Astrocyte (in vitro differentiated cells and primary cell): ENCODE measurements around the gene CFAP57. TPM values are rescaled to one million over a fixed set of nuclear protein-coding genes. Genes with fewer than 3 reads are reported as not detected.

Source experiments
- DNase-seq: peaks from one replicate; pipeline ENCODE4 v3.0.0-alpha.2; 2010; ENCODE audit warnings: low read depth
- FAIRE-seq: peaks from 2 replicates; lab custom pipeline; 2011; peaks lifted over from hg19 to GRCh38; lab: Jason Lieb, UNC
- H2AFZ ChIP-seq: 2 replicates; pipeline ENCODE4 v1.6.0; 2012; ENCODE audit warnings: low read depth, low read length, inconsistent platforms
- H3K27ac ChIP-seq: 2 replicates; pipeline ENCODE4 v1.5.1; 2011; ENCODE audit warnings: low read depth, low read length, inconsistent platforms
- H3K27me3 ChIP-seq: 2 replicates; pipeline ENCODE4 v1.6.0; 2011; ENCODE audit warnings: low read length, inconsistent platforms; ENCODE audit not compliant: insufficient read depth
- H3K36me3 ChIP-seq: 2 replicates; pipeline ENCODE4 v1.5.1; 2011; ENCODE audit warnings: low read length, inconsistent platforms; ENCODE audit not compliant: insufficient read depth
- H3K4me1 ChIP-seq: 2 replicates; pipeline ENCODE4 v1.5.1; 2011; ENCODE audit warnings: low read length, inconsistent platforms; ENCODE audit not compliant: insufficient read depth
- H3K4me2 ChIP-seq: 2 replicates; pipeline ENCODE4 v1.6.0; 2012; ENCODE audit warnings: low read length, inconsistent platforms
- H3K4me3 ChIP-seq: 2 replicates; pipeline ENCODE4 v1.5.1; 2011; ENCODE audit warnings: low read depth, mild to moderate bottlenecking, low read length, inconsistent platforms; ENCODE audit not compliant: insufficient read depth
- H3K79me2 ChIP-seq: 2 replicates; pipeline ENCODE4 v1.6.0; 2012; ENCODE audit warnings: mild to moderate bottlenecking, low read length, inconsistent platforms; ENCODE audit not compliant: insufficient read depth
- H3K9ac ChIP-seq: 2 replicates; pipeline ENCODE4 v1.6.0; 2012; ENCODE audit warnings: mild to moderate bottlenecking, low read length, inconsistent platforms
- H3K9me3 ChIP-seq: 2 replicates; pipeline ENCODE4 v1.5.1; 2012; ENCODE audit warnings: low read depth, mild to moderate bottlenecking, low read length, inconsistent platforms; ENCODE audit not compliant: insufficient read depth
- H4K20me1 ChIP-seq: 2 replicates; pipeline ENCODE4 v1.6.0; 2012; ENCODE audit warnings: low read length, inconsistent platforms; ENCODE audit not compliant: insufficient read depth
- H3K27ac Mint-ChIP-seq: one replicate; pipeline ENCODE4 v1.8.0; 2021; ENCODE audit warnings: mild to moderate bottlenecking, mixed read lengths; ENCODE audit not compliant: unreplicated experiment
- H3K27me3 Mint-ChIP-seq: one replicate; pipeline ENCODE4 v1.8.0; 2021; ENCODE audit warnings: low read depth, mixed read lengths; ENCODE audit not compliant: unreplicated experiment
- H3K36me3 Mint-ChIP-seq: one replicate; pipeline ENCODE4 v1.8.0; 2021; ENCODE audit warnings: low read depth, mixed read lengths; ENCODE audit not compliant: unreplicated experiment
- H3K4me1 Mint-ChIP-seq: one replicate; pipeline ENCODE4 v1.8.0; 2021; ENCODE audit warnings: low read depth, mixed read lengths; ENCODE audit not compliant: unreplicated experiment
- H3K4me3 Mint-ChIP-seq: one replicate; pipeline ENCODE4 v1.8.0; 2021; ENCODE audit warnings: mild to moderate bottlenecking, moderate library complexity, mixed read lengths; ENCODE audit not compliant: unreplicated experiment
- H3K9me3 Mint-ChIP-seq: one replicate; pipeline ENCODE4 v1.8.0; 2021; ENCODE audit warnings: mild to moderate bottlenecking, mixed read lengths; ENCODE audit not compliant: unreplicated experiment
- CTCF ChIP-seq: IDR thresholded peaks from 2 replicates; pipeline ENCODE4 v1.5.1; 2011; ENCODE audit warnings: low read depth, mild to moderate bottlenecking, inconsistent platforms, low read length, moderate library complexity; ENCODE audit not compliant: insufficient read depth
- EZH2 ChIP-seq: IDR thresholded peaks from 2 replicates; pipeline ENCODE4 v1.6.1; 2012; ENCODE audit warnings: mild to moderate bottlenecking, low read length, inconsistent platforms; ENCODE audit not compliant: insufficient read depth
- total RNA-seq: library from RNA; stranded (reverse); gene quantifications from 2 replicates; pipeline ENCODE4 v1.2.1, GENCODE V29; 2021

CFAP57 gene
- total RNA-seq, 1 donor from 2014 or later, result 0.18 TPM

GRCh38 chr1:43152866-43153265, 19.3 kb upstream of the CFAP57 start:
- Histone ChIP-seq H3K79me2 (no peaks in the 10 kb centered on the region), H3K4me3 (no peak overlapping the region), H3K27ac (no peak overlapping the region), H2AFZ (peak overlapping the region; percentile 24), H4K20me1 (no peaks in the 10 kb centered on the region), H3K36me3 (no peaks in the 10 kb centered on the region), H3K4me2 (no peak overlapping the region), H3K9me3 (no peaks in the 10 kb centered on the region), H3K9ac (no peak overlapping the region), H3K27me3 (peaks cover 20% of the 10 kb centered on the region), H3K4me1 (no peaks in the 10 kb centered on the region)
- DNase-seq, result no peak
- Mint-ChIP-seq H3K4me1 (no peaks in the 10 kb centered on the region), H3K27ac (no peak overlapping the region), H3K27me3 (peaks cover 23% of the 10 kb centered on the region), H3K36me3 (peaks cover 2% of the 10 kb centered on the region), H3K9me3 (peaks cover 3% of the 10 kb centered on the region), H3K4me3 (no peak overlapping the region)
- TF ChIP-seq EZH2, result no peak
- FAIRE-seq, result no peak

GRCh38 chr1:43153443-43153842, 18.7 kb upstream of the CFAP57 start:
- Mint-ChIP-seq H3K27ac (no peak overlapping the region), H3K36me3 (peaks cover 2% of the 10 kb centered on the region), H3K4me3 (no peak overlapping the region), H3K27me3 (peaks cover 23% of the 10 kb centered on the region), H3K4me1 (no peaks in the 10 kb centered on the region), H3K9me3 (peaks cover 3% of the 10 kb centered on the region)
- no peak overlapping the region for H2AFZ ChIP-seq
- no peaks in the 10 kb centered on the region for H3K79me2 ChIP-seq
- H3K4me3 ChIP-seq, result no peak overlapping the region
- H3K4me1 ChIP-seq, result no peaks in the 10 kb centered on the region
- no peaks in the 10 kb centered on the region for H3K9me3 ChIP-seq
- no peak for DNase-seq
- peaks cover 20% of the 10 kb centered on the region for H3K27me3 ChIP-seq
- FAIRE-seq, result no peak
- H3K9ac ChIP-seq, result no peak overlapping the region
- no peak for TF ChIP-seq EZH2
- TF ChIP-seq CTCF, result no peak
- H3K27ac ChIP-seq, result no peak overlapping the region
- no peaks in the 10 kb centered on the region for H4K20me1 ChIP-seq
- no peak overlapping the region for H3K4me2 ChIP-seq
- H3K36me3 ChIP-seq, result no peaks in the 10 kb centered on the region

GRCh38 chr1:43156026-43156425, 16.1 kb upstream of the CFAP57 start:
- H3K4me3 Mint-ChIP-seq, result no peak overlapping the region
- peaks cover 2% of the 10 kb centered on the region for H3K36me3 Mint-ChIP-seq
- H3K79me2 ChIP-seq, result no peaks in the 10 kb centered on the region
- H3K9me3 Mint-ChIP-seq, result peaks cover 3% of the 10 kb centered on the region
- H2AFZ ChIP-seq, result no peak overlapping the region
- no peaks in the 10 kb centered on the region for H3K4me1 Mint-ChIP-seq
- H3K27me3 Mint-ChIP-seq, result peaks cover 13% of the 10 kb centered on the region
- H3K4me3 ChIP-seq, result no peak overlapping the region
- DNase-seq (no peak), FAIRE-seq (no peak)
- H3K9ac ChIP-seq, result no peak overlapping the region
- no peak overlapping the region for H3K4me2 ChIP-seq
- H3K4me1 ChIP-seq, result no peaks in the 10 kb centered on the region
- no peaks in the 10 kb centered on the region for H3K9me3 ChIP-seq
- H3K27ac Mint-ChIP-seq, result no peak overlapping the region
- H3K36me3 ChIP-seq, result no peaks in the 10 kb centered on the region
- no peaks in the 10 kb centered on the region for H4K20me1 ChIP-seq
- peaks cover 4% of the 10 kb centered on the region for H3K27me3 ChIP-seq
- H3K27ac ChIP-seq, result no peak overlapping the region
- no peak for TF ChIP-seq EZH2
- TF ChIP-seq CTCF, result no peak
